ENCODE measurements around the gene BRIP1. TPM values are rescaled to one million over a fixed set of nuclear protein-coding genes. Genes with fewer than 3 reads are reported as not detected.

Gene BRIP1
- total RNA-seq, 2 donors from 2014 or later, result 0.14 TPM

DNA sequence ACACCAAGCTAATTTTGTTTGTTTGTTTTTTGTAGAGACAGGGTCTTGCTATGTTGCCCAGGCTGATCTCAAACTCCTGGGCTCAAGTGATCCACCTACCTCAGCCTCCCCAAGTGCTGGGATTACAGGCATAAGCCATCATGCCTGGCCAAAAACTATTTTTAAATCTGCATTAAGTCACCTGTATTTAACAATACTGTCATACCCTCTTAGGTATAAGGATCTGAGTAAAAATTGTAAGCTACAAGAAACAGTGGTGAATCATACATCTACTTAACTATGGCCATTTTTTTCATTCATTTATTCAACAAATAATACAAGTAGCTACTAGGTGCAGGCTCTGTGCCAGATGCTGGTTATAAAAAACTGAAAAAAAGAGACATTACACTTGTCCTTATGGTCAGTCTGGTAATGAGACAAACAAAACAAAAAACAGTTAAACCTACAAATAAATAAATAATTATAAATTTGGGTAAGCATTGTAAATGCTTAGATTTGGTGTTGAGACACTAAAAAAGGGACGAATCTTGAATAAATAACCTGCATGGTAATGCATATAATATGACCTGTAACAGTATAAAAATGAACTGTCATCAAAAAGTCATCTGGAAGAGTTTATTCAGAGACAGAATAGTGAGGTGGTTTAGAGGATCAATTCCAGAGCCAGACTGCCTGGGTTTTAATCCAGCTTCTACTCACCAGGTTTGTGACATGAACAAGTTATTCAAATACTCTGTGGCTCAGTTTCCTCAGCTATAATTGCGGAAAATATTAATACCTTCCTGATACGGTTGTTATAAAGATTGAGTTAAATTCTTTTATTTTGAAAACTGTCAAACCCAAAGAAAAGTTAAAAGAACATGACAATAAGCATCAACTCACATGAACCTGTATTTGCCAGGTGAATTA is 26.8 kb downstream of the BRIP1 start:
- TF ChIP-seq, protein P1, sequence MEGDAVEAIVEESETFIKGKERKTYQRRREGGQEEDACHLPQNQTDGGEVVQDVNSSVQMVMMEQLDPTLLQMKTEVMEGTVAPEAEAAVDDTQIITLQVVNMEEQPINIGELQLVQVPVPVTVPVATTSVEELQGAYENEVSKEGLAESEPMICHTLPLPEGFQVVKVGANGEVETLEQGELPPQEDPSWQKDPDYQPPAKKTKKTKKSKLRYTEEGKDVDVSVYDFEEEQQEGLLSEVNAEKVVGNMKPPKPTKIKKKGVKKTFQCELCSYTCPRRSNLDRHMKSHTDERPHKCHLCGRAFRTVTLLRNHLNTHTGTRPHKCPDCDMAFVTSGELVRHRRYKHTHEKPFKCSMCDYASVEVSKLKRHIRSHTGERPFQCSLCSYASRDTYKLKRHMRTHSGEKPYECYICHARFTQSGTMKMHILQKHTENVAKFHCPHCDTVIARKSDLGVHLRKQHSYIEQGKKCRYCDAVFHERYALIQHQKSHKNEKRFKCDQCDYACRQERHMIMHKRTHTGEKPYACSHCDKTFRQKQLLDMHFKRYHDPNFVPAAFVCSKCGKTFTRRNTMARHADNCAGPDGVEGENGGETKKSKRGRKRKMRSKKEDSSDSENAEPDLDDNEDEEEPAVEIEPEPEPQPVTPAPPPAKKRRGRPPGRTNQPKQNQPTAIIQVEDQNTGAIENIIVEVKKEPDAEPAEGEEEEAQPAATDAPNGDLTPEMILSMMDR (IDR thresholded peaks at IDR 0.05), result no peak
- no peak for ATAC-seq (ENCODE audit: insufficient number of reproducible peaks, low FRiP score, low read depth)
- H3K36me3 ChIP-seq, result no peaks in the 10 kb centered on the region
- no peak overlapping the region for H3K27ac ChIP-seq
- H3K9me3 ChIP-seq, result no peaks in the 10 kb centered on the region
- no peaks in the 10 kb centered on the region for H3K4me1 ChIP-seq (ENCODE audit: control insufficient read depth in 1 of 2, low read depth in 2 of 2)
- H3K27me3 ChIP-seq (replicated peaks; ENCODE audit: insufficient read depth), result no peaks in the 10 kb centered on the region
- no peak for DNase-seq (ENCODE audit: low spot score)
- H3K4me3 ChIP-seq, result no peak overlapping the region

DNA sequence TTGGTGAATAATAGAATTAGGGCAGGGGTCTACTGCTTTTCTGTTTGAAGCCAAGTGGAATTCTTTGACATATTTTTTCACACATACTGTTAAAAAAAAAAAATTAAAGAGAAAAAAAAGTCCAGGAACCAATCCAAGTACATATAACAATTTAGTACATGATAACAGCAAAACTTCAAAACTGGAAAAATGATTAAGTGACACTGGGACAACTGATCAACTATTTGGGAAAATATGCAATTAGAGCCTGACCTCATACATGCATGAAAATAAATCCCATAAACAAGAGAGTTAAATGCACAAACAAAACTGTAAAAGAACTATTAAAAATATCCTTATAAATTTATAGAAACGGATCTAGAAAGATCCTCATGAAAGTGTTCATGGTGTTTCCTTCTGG is 27.7 kb downstream of the BRIP1 start:
- H3K9me3 ChIP-seq, result no peaks in the 10 kb centered on the region
- no peaks in the 10 kb centered on the region for H3K36me3 ChIP-seq
- ATAC-seq (ENCODE audit: insufficient number of reproducible peaks, low FRiP score, low read depth), result no peak
- H3K27me3 ChIP-seq (replicated peaks; ENCODE audit: insufficient read depth), result no peaks in the 10 kb centered on the region
- no peak for DNase-seq (ENCODE audit: low spot score)
- H3K4me1 ChIP-seq (ENCODE audit: control insufficient read depth in 1 of 2, low read depth in 2 of 2), result no peaks in the 10 kb centered on the region
- TF ChIP-seq, protein P1 (IDR thresholded peaks at IDR 0.05), result no peak
- no peak overlapping the region for H3K4me3 ChIP-seq
- no peak overlapping the region for H3K27ac ChIP-seq

DNA sequence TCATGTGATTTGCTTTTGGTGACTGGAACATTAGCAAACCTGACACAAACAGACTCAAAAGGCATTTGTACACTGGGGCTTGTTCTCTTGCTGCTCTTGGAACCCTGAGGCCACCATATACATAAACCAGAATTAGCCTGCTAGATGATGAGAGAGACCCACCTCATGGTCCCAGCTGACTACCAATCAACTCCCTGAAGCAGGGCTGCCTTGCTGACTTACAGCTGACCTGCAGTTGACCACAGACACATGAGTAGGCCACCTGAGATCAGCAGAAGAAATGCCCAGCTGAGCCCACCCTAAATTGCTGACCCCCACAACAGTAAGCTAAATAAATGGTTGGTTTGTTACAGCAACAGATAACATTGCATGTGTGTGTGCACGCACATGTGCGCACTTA is 28.7 kb downstream of the BRIP1 start:
- ATAC-seq (ENCODE audit: insufficient number of reproducible peaks, low FRiP score, low read depth), result no peak
- TF ChIP-seq, protein P1 (IDR thresholded peaks at IDR 0.05), result no peak
- DNase-seq (ENCODE audit: low spot score), result no peak

DNA sequence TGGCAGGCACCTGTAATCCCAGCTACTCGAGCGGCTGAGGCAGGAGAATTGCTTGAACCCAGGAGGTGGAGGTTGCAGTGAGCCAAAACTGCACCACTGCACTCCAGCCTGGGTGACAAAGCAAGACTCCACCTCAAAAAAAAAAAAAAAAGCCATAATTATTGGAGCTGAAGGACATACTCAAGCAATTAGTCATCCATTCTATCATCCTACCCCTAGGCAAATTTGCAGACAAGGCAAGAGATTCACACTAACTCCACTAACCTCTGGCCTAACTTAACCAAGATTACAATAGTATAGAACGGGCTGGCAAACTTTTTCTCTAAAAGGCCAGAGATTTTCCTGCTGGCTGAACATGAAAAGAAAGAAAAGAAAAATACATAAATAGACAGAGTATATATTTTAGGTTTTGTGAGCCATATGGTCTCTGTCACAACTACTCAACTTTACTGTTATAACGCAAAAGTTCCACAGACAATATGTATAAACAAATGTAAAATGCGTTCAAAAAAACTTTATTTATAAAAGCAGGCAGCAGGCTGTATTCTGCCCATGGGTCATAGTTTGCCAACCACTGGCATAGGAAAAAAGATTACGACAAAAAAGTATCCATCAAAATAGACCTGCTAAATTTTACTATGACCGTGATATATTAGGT is 29.7 kb downstream of the BRIP1 start:
- Histone ChIP-seq H3K4me1 (ENCODE audit: control insufficient read depth in 1 of 2, low read depth in 2 of 2) (no peaks in the 10 kb centered on the region), H3K27ac (no peak overlapping the region), H3K36me3 (no peaks in the 10 kb centered on the region), H3K27me3 (replicated peaks; ENCODE audit: insufficient read depth) (no peaks in the 10 kb centered on the region), H3K9me3 (no peaks in the 10 kb centered on the region), H3K4me3 (no peak overlapping the region)
- TF ChIP-seq, protein P1 (IDR thresholded peaks at IDR 0.05), result no peak
- DNase-seq (ENCODE audit: low spot score), result no peak
- no peak for ATAC-seq (ENCODE audit: insufficient number of reproducible peaks, low FRiP score, low read depth)

More for the DNA sequence above, 28.7 kb downstream of the BRIP1 start:
- no peak overlapping the region for H3K27ac ChIP-seq
- no peaks in the 10 kb centered on the region for H3K4me1 ChIP-seq (ENCODE audit: control insufficient read depth in 1 of 2, low read depth in 2 of 2)
- no peaks in the 10 kb centered on the region for H3K27me3 ChIP-seq (replicated peaks; ENCODE audit: insufficient read depth)
- H3K4me3 ChIP-seq, result no peak overlapping the region
- H3K9me3 ChIP-seq, result no peaks in the 10 kb centered on the region
- no peaks in the 10 kb centered on the region for H3K36me3 ChIP-seq

DNA sequence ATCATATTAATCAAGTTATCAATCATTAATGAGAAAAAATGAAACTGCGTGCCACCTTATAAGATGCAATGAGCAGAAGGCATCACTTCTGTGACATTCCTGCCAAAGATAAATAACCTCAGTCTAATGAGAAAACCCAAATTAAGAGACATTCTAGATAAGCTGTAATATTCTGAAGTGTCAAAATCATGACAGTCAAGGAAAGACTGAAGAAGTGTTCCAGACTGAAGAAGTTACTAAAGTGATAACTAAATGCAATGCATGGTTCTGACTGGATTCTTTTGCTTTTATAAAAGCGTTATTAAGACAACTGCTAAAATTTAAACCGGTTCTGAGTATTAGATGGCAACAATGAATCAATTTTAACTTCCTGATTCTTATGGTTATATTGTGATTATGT is 30.9 kb downstream of the BRIP1 start:
- no peak for ATAC-seq (ENCODE audit: insufficient number of reproducible peaks, low FRiP score, low read depth)
- Histone ChIP-seq H3K4me3 (no peak overlapping the region), H3K9me3 (no peaks in the 10 kb centered on the region), H3K27ac (no peak overlapping the region), H3K36me3 (no peaks in the 10 kb centered on the region), H3K27me3 (replicated peaks; ENCODE audit: insufficient read depth) (no peaks in the 10 kb centered on the region), H3K4me1 (ENCODE audit: control insufficient read depth in 1 of 2, low read depth in 2 of 2) (no peaks in the 10 kb centered on the region)
- DNase-seq (ENCODE audit: low spot score), result no peak
- TF ChIP-seq, protein P1 (IDR thresholded peaks at IDR 0.05), result no peak
